Measurements from ENCODE around the gene ERP44.
"Not testable (repeated sequence)": the region's sequence is repeated elsewhere in the genome, so short reads cannot be mapped to it uniquely, and the experiment has no call there.

The ERP44 gene

DNA sequence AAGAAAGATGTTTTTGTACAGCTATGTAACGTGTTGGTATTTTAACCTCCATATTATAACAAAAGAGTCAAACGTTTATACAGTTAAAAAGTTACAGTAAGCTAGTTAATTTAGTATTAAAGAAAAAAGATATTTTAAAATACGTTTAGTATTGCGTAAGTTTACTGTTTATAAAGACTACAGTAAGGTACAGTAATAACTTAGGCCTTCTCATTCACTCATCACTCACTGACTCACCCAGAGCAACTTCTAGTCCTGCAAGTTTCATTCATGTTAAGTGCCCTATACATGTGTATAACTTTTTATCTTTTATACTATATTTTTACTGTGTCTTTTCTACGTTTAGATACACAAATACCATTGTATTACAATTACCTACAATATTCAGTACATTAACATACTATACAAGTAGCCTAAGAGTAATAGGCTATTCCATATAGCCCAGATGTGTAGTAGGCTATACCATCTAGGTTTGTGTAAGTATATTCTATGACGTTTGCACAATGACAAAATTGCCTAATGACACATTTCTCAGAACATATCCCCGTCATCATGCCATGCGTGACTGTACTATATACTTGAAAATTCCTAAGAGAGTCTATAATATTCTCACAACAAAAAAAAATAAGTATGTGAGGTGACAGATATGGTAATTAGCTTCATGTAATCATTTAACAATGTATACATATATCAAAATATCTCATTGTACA is 33.8 kb downstream of the ERP44 start:
- DNase-seq, result no peak

GRCh38 chr9:100063185-100063584 is 35.6 kb downstream of the ERP44 start:
- DNase-seq, result no peak

DNA sequence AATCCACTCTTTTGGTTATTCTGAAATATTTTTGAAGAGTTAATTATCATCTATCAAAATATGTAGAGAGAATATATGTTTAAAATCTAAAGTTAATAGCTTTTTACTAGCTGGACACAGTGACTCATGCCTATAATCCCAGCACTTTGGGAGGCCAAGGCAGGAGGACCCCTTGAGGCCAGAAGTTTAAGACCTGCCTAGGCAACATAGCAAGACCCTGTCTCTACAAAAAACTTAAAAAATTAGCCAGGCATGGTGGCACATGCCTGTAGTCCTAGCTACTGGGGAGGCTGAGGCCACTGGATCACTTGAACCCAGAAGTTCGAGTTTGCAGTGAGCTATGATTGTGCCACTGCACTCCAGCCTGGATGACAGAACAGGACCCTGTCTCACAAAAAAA is 36.1 kb downstream of the ERP44 start:
- not testable (repeated sequence) for DNase-seq

- DNase-seq, result no peak
These were observed 39.9 kb downstream of the ERP44 start for GRCh38 chr9:100058699-100059579.

DNA sequence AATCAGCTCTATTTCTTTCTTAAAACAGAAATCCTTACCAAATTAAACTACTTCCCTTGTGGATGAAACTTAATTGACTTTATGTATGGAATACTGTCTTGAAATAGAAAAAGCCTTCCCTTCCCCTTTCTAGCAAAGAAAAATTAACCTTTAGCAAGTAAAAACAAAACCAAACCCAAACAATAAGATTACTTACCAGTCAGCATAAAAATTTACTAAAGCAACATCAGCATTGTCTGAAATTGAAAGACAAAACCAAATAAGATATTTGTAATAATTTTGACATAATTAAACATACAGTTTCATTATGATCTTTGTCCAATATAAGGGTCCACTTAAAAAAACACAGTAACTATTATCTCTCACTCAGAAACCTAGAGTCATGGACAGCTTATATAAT is 41.2 kb downstream of the ERP44 start:
- DNase-seq, result no peak

DNA sequence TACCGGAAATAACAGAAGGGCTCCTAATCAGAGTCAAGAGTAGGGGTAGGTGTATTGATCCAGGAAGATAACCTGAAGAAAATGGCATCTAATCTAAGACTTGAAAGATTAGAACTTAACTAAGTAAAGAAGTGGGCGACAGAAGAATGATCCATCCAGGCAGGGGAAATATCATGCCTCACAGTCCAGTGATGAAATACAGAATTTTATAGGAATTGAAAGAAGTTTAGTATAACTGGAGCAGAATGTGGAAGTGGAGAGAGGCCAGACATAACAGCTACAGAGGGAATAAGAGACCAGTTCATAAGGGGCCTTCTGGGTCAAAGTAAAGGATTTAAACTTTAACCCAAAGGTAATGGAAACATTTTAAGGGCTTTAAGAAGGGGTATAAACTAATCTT is 42.2 kb downstream of the ERP44 start:
- no peak for DNase-seq

GRCh38 chr9:100052375-100052774 is 46.4 kb downstream of the ERP44 start:
- DNase-seq, result no peak

DNA sequence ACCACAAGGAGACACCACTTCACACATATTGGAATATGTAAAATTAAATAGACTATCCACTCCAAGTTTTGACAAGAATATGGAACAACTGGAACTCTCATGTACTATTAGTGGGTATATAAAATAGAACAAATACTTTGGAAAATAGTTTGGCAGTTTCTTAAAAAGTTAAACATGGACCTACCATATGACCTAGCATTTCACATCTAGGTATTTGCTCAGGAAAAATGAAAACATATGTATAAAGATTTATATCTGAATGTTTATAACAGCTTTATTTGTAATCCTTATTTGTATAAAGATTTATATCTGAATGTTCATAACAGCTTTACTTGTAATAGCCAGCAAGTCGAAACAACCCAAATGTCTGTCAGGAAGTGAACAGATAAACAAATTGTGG is 49.2 kb downstream of the ERP44 start:
- no peak for DNase-seq

DNA sequence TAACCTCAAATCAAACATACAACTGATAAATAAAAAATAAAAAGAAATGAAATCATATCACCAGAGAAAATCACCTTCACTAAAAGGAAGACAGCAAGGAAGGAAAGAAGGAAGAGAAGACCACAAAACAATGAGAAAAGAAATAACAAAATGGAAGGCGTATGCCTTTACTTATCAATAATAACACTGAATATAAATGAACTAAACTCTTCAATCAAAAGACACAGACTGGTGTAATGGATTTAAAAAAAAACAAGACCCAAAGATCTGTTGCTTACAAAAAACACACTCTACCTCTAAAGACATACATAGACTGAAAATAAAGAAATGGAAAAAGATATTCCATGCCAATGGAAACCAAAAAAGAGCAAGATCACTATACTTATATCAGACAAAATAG is 60.3 kb downstream of the ERP44 start:
- DNase-seq, result no peak

- DNase-seq, result no peak
These were observed 64.8 kb downstream of the ERP44 start for GRCh38 chr9:100033877-100034551.

GRCh38 chr9:100030548-100030947 is 68.3 kb downstream of the ERP44 start:
- no peak for DNase-seq

- no peak for DNase-seq
These were observed 69.5 kb downstream of the ERP44 start for GRCh38 chr9:100029251-100029650.

- DNase-seq, result peak; percentile 73
These were observed 70.5 kb downstream of the ERP44 start for GRCh38 chr9:100028201-100028784.

GRCh38 chr9:100027543-100027942 is 71.3 kb downstream of the ERP44 start:
- no peak for DNase-seq

- DNase-seq, result no peak
These were observed 76.9 kb downstream of the ERP44 start for GRCh38 chr9:100021931-100022330.

GRCh38 chr9:100020121-100020795 is 78.5 kb downstream of the ERP44 start:
- no peak for DNase-seq

- DNase-seq, result no peak
These were observed 79.3 kb downstream of the ERP44 start for GRCh38 chr9:100019541-100019940.

DNA sequence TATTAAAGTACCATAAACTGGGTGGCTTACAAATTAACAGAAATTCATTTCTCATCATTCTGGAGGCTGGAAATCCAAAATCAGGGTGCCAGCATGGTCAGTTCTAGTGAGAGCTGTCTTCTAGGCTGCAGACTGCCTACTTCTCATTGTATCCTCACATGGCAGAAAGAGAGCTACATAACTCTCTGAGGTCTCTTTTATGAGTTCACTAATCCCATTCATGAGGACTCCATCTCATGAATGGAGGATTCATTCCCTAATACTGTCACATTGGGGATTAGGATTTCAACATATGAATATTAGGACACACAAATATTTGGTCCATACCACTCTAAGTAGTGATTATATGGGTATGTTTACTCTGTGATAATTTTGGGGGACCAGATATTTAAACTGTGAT is 84.0 kb downstream of the ERP44 start:
- no peak for DNase-seq

DNA sequence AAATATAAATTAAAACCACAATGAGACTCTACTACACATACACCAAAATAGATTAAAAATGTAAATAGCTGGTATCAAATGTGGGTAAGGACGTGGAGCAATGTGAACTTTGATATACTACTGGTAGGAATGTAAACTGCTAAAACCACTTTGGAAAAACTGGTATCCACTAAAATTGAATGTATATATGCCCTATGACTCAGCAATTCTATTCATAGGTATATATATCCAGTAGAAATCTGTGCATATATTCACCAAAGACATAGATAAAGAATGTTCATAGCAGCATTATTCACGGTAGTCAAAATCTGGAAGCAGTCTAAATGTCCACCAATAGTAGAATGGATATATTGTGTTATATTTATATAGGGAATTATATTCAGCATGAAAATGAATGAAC is 85.2 kb downstream of the ERP44 start:
- DNase-seq, result no peak

DNA sequence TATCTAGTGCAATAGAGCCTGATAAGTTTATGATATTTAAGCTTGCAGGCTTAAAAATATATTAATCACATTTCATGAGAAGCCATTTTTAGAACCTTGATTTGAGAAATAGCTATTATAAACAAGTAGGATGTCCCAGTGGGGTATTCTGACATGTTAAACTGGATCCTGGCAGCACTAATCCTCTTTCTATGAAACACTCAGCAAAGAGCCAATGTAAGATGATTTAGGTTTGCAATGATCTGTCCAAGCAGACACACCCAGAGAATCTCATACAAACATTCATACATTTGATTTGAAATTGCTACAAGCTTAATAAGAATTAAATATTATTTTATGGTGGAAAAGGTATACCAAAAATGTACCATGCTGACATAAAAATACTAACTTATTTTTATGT is 86.5 kb downstream of the ERP44 start:
- DNase-seq, result no peak

GRCh38 chr9:100011062-100011681 is 87.6 kb downstream of the ERP44 start:
- DNase-seq, result peak; percentile 10 to 49

- DNase-seq, result no peak
These were observed 99.0 kb downstream of the ERP44 start for GRCh38 chr9:99999797-100000196.
